Measurements from ENCODE around the gene FBXL13.
"Not testable (repeated sequence)": the region's sequence is repeated elsewhere in the genome, so short reads cannot be mapped to it uniquely, and the experiment has no call there.

FBXL13 gene

DNA sequence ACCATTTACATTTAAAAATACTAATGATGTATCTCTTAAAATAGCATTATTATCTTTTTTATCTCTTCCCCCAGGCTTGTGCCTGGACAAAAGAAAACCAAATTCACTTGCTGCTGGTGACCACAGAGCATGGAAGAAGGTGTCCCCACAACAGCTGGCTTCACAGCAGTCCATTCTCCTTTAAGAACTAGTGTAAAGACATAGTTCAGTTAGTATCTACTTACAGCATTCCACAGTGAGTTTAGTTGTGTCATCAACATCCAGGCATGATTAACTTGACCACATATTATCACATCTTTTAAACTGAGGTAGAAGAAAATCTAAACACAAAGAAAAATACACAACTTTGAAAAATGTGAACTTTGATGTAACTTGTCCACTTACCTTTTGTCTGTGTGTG lies 106.8 kb downstream of the FBXL13 start:
- ChIA-PET CTCF (no interaction called here), POLR2A (ENCODE audit: low non-redundant PET) (no interaction called here)
- TF ChIP-seq, protein P1, sequence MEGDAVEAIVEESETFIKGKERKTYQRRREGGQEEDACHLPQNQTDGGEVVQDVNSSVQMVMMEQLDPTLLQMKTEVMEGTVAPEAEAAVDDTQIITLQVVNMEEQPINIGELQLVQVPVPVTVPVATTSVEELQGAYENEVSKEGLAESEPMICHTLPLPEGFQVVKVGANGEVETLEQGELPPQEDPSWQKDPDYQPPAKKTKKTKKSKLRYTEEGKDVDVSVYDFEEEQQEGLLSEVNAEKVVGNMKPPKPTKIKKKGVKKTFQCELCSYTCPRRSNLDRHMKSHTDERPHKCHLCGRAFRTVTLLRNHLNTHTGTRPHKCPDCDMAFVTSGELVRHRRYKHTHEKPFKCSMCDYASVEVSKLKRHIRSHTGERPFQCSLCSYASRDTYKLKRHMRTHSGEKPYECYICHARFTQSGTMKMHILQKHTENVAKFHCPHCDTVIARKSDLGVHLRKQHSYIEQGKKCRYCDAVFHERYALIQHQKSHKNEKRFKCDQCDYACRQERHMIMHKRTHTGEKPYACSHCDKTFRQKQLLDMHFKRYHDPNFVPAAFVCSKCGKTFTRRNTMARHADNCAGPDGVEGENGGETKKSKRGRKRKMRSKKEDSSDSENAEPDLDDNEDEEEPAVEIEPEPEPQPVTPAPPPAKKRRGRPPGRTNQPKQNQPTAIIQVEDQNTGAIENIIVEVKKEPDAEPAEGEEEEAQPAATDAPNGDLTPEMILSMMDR (conservative IDR thresholded peaks at IDR 0.05; ENCODE audit: low read depth) = no peak
- H3K27ac ChIP-seq = no peak overlapping the region
- no peak for DNase-seq (ENCODE audit: low spot score)

DNA sequence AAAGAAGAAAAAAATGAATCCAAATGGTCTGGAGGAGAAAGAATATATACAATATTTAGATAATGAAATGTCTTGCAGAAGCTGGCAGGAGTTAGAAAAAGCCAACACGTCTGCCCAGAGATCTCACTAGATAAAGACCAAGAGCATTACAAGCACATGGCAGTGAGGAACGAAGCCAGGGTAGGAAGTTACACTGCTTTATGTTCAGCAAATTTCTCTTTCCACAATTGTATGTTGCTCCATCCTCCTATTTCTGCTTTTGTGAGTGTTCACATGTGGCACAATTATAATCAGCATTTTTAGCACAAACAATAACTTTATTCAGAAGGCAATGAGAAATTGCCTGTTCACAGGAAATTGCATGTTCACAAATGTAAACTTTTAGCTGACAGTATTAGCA lies 108.1 kb downstream of the FBXL13 start:
- POLR2A ChIA-PET (ENCODE audit: low non-redundant PET) = no interaction called here
- CTCF ChIA-PET = no interaction called here
- TF ChIP-seq, protein P1 (conservative IDR thresholded peaks at IDR 0.05; ENCODE audit: low read depth) = no peak
- no peak for DNase-seq (ENCODE audit: low spot score)
- no peak overlapping the region for H3K27ac ChIP-seq

DNA sequence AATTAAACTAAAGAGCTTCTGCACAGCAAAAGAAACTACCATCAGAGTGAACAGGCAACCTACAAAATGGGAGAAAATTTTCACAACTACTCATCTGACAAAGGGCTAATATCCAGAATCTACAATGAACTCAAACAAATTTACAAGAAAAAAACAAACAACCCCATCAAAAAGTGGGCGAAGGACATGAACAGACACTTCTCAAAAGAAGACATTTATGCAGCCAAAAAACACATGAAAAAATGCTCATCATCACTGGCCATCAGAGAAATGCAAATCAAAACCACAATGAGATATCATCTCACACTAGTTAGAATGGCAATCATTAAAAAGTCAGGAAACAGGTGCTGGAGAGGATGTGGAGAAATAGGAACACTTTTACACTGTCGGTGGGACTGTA lies 112.6 kb downstream of the FBXL13 start:
- POLR2A ChIA-PET (ENCODE audit: low non-redundant PET); DNase-seq (ENCODE audit: low spot score); CTCF ChIA-PET; H3K27ac ChIP-seq: not testable (repeated sequence)

DNA sequence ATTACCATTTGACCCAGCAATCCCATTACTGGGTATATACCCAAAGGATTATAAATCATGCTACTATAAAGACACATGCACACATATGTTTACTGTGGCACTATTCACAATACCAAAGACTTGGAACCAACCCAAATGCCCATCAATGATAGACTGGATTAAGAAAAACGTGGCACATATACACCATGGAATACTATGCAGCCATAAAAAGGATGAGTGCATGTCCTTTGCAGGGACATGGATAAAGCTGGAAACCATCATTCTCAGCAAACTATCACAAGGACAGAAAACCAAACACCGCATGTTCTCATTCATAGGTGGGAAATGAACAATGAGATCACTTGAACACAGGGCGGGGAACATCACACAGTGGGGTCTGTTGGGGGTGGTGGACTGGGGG lies 116.6 kb downstream of the FBXL13 start:
- H3K27ac ChIP-seq; DNase-seq (ENCODE audit: low spot score); POLR2A ChIA-PET (ENCODE audit: low non-redundant PET); CTCF ChIA-PET: not testable (repeated sequence)

DNA sequence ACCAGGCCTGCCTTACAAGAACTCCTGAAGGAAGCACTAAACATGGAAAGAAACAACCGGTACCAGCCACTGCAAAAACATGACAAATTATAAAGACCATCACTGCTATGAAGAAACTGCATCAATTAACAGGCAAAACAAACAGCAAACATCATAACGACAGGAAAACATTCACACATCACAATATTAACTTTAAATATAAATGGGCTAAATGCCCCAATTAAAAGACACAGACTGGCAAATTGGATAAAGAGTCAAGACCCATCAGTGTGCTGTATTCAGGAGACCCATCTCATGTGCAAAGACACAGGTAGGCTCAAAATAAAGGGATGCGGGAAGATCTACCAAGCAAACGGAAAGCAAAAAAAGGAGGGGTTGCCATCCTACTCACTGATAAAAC lies 120.2 kb downstream of the FBXL13 start:
- CTCF ChIA-PET; DNase-seq (ENCODE audit: low spot score); H3K27ac ChIP-seq; POLR2A ChIA-PET (ENCODE audit: low non-redundant PET): not testable (repeated sequence)

DNA sequence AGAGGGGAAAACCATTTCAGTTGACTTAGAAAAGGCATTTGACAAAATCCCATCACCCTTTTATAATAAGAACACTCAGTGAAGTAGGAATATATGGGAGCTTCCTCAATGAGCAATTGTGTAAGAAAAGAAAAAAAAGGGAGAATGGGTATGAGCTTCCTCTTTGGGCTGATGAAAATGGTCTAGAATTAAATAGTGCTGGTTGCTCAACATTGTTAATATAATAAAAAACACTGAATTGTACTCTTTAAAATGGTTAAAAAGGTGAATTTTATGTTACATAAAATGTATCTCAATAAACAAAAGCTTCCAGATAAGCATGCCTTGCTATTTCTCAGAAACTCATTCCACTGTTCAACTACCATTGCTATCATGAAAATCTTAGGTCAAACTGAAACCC lies 121.2 kb downstream of the FBXL13 start:
- H3K27ac ChIP-seq = no peak overlapping the region
- TF ChIP-seq, protein P1 (conservative IDR thresholded peaks at IDR 0.05; ENCODE audit: low read depth) = no peak
- DNase-seq (ENCODE audit: low spot score) = no peak
- ChIA-PET CTCF (no interaction called here), POLR2A (ENCODE audit: low non-redundant PET) (no interaction called here)

DNA sequence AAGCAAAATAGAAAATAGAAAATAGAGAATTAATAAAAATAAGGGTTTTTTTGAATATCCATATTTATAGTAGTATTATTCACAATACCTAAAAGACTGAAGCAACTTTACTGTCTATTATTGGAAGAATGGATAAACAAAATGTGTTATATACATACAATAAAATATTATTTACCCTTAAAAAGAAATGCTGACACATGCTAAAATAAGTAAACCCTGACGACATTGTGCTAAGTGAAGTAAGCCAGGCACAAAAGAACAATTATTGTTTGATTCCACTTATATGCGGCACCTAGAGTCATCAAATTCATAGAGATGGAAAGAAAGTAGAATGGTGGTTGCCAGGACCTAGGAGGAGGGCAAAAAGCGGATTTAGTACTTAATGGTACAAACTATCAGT lies 122.8 kb downstream of the FBXL13 start:
- POLR2A ChIA-PET (ENCODE audit: low non-redundant PET) = interaction anchor here (0.7 kb wide), 1 partner anchor 70 kb away, joined by 3 read pairs; no protein-coding TSS in a partner anchor
- H3K27ac ChIP-seq = no peak overlapping the region
- no peak for DNase-seq (ENCODE audit: low spot score)
- CTCF ChIA-PET = no interaction called here
- TF ChIP-seq, protein P1 (conservative IDR thresholded peaks at IDR 0.05; ENCODE audit: low read depth) = no peak

DNA sequence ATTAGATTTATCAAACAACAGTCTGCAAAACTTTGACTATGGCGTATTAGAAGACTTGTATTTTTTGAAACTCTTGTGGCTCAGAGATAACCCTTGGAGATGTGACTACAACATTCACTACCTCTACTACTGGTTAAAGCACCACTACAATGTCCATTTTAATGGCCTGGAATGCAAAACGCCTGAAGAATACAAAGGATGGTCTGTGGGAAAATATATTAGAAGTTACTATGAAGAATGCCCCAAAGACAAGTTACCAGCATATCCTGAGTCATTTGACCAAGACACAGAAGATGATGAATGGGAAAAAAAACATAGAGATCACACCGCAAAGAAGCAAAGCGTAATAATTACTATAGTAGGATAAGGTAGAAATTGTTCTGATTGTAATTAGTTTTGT lies 130.4 kb downstream of the FBXL13 start:
- TF ChIP-seq, protein P1 (conservative IDR thresholded peaks at IDR 0.05; ENCODE audit: low read depth) = no peak
- CTCF ChIA-PET = interaction anchor here (0.6 kb wide), 1 partner anchor 12 kb away, joined by 3 read pairs; no protein-coding TSS in a partner anchor
- no peak for DNase-seq (ENCODE audit: low spot score)

More for the DNA sequence above, 130.4 kb downstream of the FBXL13 start:
- H3K27ac ChIP-seq = no peak overlapping the region
- POLR2A ChIA-PET (ENCODE audit: low non-redundant PET) = no interaction called here

Data from RWPE1 (cell line).